GM12878 (cell line): ENCODE results near the gene TIMM22. TPM values are rescaled to one million over a fixed set of nuclear protein-coding genes. Genes with fewer than 3 reads are reported as not detected.

Source experiments
- ATAC-seq: fragments of 200-7000 bp; cut with Tn5 transposase; 3 replicates; pipeline ENCODE4 v1.9.1; 2020; ENCODE audit warnings: mild to moderate bottlenecking, moderate library complexity
- BruUV-seq: library from RNA; stranded (reverse); fragments of 400-500 nt; replicated peaks from 2 replicates; lab custom pipeline; 2021; lab: Mats Ljungman, UMichigan
- CTCF ChIA-PET: fragments of 300-600 bp; sonication (Branson Sonifier 250); formaldehyde crosslinking; extraction: SDS; loops from one replicate; lab custom pipeline; 2021; ENCODE audit warnings: inconsistent platforms; lab: Yijun Ruan, JAX
- POLR2A ChIA-PET: fragments of 350-600 bp; formaldehyde crosslinking; extraction: SDS; loops from one replicate; lab custom pipeline; 2021; ENCODE audit warnings: inconsistent platforms; lab: Charles Lee
- RAD21 ChIA-PET: fragments of 300-600 bp; sonication (Branson Sonifier 250); formaldehyde crosslinking; loops from one replicate; lab custom pipeline; 2023; ENCODE audit warnings: antibody characterized with exemption; ENCODE audit not compliant: unreplicated experiment; lab: Charles Lee
- SMC1A ChIA-PET: fragments of 300-600 bp; sonication (Branson Sonifier 250); formaldehyde crosslinking; loops from one replicate; lab custom pipeline; 2023; ENCODE audit not compliant: unreplicated experiment, uncharacterized antibody; lab: Charles Lee
- DNase-seq: peaks from one replicate; pipeline ENCODE4 v3.0.0-alpha.2; 2011; ENCODE audit warnings: low read depth, low spot score
- FAIRE-seq: peaks from 3 replicates; lab custom pipeline; 2011; peaks lifted over from hg19 to GRCh38; lab: Jason Lieb, UNC
- H2AFZ ChIP-seq: 2 replicates; pipeline ENCODE4 v1.6.0; 2011; ENCODE audit warnings: low read depth, low read length, control low read depth; ENCODE audit not compliant: control insufficient read depth
- H3K27ac ChIP-seq: 2 replicates; pipeline ENCODE4 v1.5.1; 2011; ENCODE audit warnings: control low read depth; ENCODE audit not compliant: control insufficient read depth, insufficient read depth
- H3K27me3 ChIP-seq, 2 experiments: replicated peaks in 1 of 2; 2 replicates each; pipeline versions ENCODE4 v1.6.0 to v1.6.1; 2011; ENCODE audit warnings: low read length in 1 of 2; ENCODE audit not compliant: control insufficient read depth in 2 of 2, insufficient read depth in 2 of 2
- H3K36me3 ChIP-seq, 2 experiments: 2 replicates each; pipeline ENCODE4 v1.5.1; 2011; ENCODE audit warnings: low read length in 1 of 2; ENCODE audit not compliant: control insufficient read depth in 2 of 2, insufficient read depth in 2 of 2
- H3K4me1 ChIP-seq: 2 replicates; pipeline ENCODE4 v1.6.1; 2011; ENCODE audit warnings: mild to moderate bottlenecking, low read length, moderate library complexity, mixed read lengths; ENCODE audit not compliant: control insufficient read depth, insufficient read depth
- H3K4me2 ChIP-seq: 2 replicates; pipeline ENCODE4 v1.6.0; 2011; ENCODE audit warnings: control low read depth; ENCODE audit not compliant: control insufficient read depth, insufficient read depth
- H3K4me3 ChIP-seq: fragments of 200-600 bp; sonication (generic); 2 replicates; pipeline ENCODE4 v1.5.1; 2016
- H3K79me2 ChIP-seq: 2 replicates; pipeline ENCODE4 v1.6.0; 2011; ENCODE audit warnings: low read length; ENCODE audit not compliant: control insufficient read depth, insufficient read depth
- H3K9ac ChIP-seq: 2 replicates; pipeline ENCODE4 v1.8.0; 2011; ENCODE audit warnings: low read length, control low read depth, mixed read lengths; ENCODE audit not compliant: control insufficient read depth, insufficient read depth
- H3K9me3 ChIP-seq: replicated peaks from 3 replicates; pipeline ENCODE4 v1.5.1; 2011; ENCODE audit warnings: mild to moderate bottlenecking, low read length; ENCODE audit not compliant: control insufficient read depth, insufficient read depth
- H4K20me1 ChIP-seq: 2 replicates; pipeline ENCODE4 v1.6.0; 2011; ENCODE audit not compliant: control insufficient read depth, insufficient read depth
- REST ChIP-seq: IDR thresholded peaks from 2 replicates; pipeline ENCODE4 v1.6.1; 2012; ENCODE audit warnings: mild to moderate bottlenecking, low read depth, low read length
- ZSCAN29 ChIP-seq: fragments of 450-650 bp; IDR thresholded peaks from 2 replicates; pipeline ENCODE4 v1.6.1; 2017; ENCODE audit warnings: mild to moderate bottlenecking, moderate library complexity
- WGBS: methylation state at CpG from one replicate; pipeline ENCODE4 v1.1.6; 2016; ENCODE audit warnings: low lambda C conversion rate; ENCODE audit not compliant: insufficient replicate concordance, insufficient coverage; ENCODE audit errors: missing lambda C conversion rate; 5-methylcytosine and 5-hydroxymethylcytosine counted together
- in situ Hi-C: fragments of 300-500 bp; cut with MboI; formaldehyde crosslinking; loops from 9 replicates; pipeline ENCODE4 v1.14.3; 2018; ENCODE audit warnings: mixed read lengths
- intact Hi-C: fragments of 100-400 bp; cut with micrococcal nuclease; formaldehyde crosslinking; loops from one replicate; pipeline ENCODE4 v1.14.2; 2022; ENCODE audit not compliant: unreplicated experiment
- polyA plus RNA-seq, 11 experiments: library from polyadenylated mRNA; depleted of rRNA in 4 of 11; unstranded in 6 of 11; stranded (reverse) in 5 of 11; fragments of >200 nt; fragmentation: Nextera tagmentation in 4 of 11; fragmentation: Illumina TruSeq in 1 of 11; extraction: Ambion mirVana in 4 of 11; extraction: Trizol in 1 of 11; gene quantifications; 1 replicate in 1 of 11; 2 replicates in 10 of 11; pipeline versions ENCODE4 v1.2.1 to v1.2.3, GENCODE V29; 2011 to 2016; ENCODE audit warnings: inconsistent platforms in 2 of 11, missing spikeins in 2 of 11, low read depth in 1 of 11
- total RNA-seq, 4 experiments: library from RNA; depleted of rRNA in 3 of 4; stranded (reverse); fragments of >200 nt in 3 of 4; fragmentation: Illumina TruSeq in 1 of 4; extraction: Trizol in 1 of 4; gene quantifications; 2 replicates each; pipeline versions ENCODE4 v1.2.1 to v1.2.3, GENCODE V29; 2013 to 2021

Gene TIMM22
- total and polyA plus RNA-seq, 10 of the 15 experiments (the other 5 are each of a cell fraction or from before 2014, with no cell fraction given): 4.4 to 25.0 (median 10.6) TPM

DNA sequence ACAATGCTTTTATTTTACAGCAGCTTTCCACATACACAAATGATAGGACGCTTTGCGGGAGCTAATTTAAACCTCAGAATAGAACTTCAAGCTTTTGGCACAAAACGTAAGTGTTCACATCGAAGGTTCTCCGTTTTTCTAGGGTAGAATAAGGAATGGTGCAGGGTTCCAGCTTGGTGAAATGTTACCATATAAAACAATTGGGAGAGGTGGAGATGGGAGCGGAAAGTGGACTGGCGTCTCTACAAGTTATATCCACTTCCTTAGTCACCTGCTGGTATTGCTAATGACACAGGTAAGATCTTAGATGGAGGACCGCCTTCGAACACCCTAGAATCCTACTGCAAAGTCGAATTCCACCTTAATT is 15.7 kb upstream of the TIMM22 start:
- H3K9me3 ChIP-seq: no peaks in the 10 kb centered on the region
- H3K4me2 ChIP-seq: peak overlapping the region; percentile 86
- SMC1A ChIA-PET: interaction anchor here (0.8 to 2.1 kb wide), 17 partner anchors 15 to 569 kb away, joined by 3 to 24 read pairs (median 5); partner anchors contain the start of genes GLOD4, MRM3 and TIMM22
- CTCF ChIA-PET: interaction anchor here (0.6 to 2.8 kb wide), 35 partner anchors 9 to 831 kb away, joined by 3 to 61 read pairs (median 4); partner anchors contain the start of genes GLOD4, MRM3, TIMM22 and VPS53
- intact Hi-C loops (loop anchor here (1.0 to 10.0 kb wide), 4 partner anchors 102 to 569 kb away; partner anchors contain the start of gene VPS53), in situ Hi-C loops (no loop called here)
- peak overlapping the region; percentile 50; the same call in 1 of the 2 replicates for H2AFZ ChIP-seq
- no peak overlapping the region for H3K27ac ChIP-seq
- TF ChIP-seq REST (no peak), ZSCAN29 (no peak)
- no peak for FAIRE-seq
- no peaks in the 10 kb centered on the region for H3K36me3 ChIP-seq
- no peak overlapping the region for H3K9ac ChIP-seq
- H4K20me1 ChIP-seq: no peaks in the 10 kb centered on the region
- no TSS peak for BruUV-seq
- 32% methylated on average over 10 of the region's 10 CpGs for WGBS
- peaks cover 7% of the 10 kb centered on the region; the same call in 1 of the 2 replicates for H3K4me1 ChIP-seq
- DNase-seq: no peak
- RAD21 ChIA-PET: interaction anchor here (0.9 to 2.8 kb wide), 13 partner anchors 15 to 569 kb away, joined by 3 to 32 read pairs (median 7); partner anchors contain the start of genes GLOD4, MRM3, TIMM22 and VPS53
- no peak overlapping the region for H3K4me3 ChIP-seq
- H3K27me3 ChIP-seq: peaks cover 3 to 11% of the 10 kb centered on the region in 2 experiments; a peak in 2 of 4 replicates
- POLR2A ChIA-PET: interaction anchor here (1.0 kb wide), 3 partner anchors 15 to 569 kb away, joined by 3 read pairs; partner anchors contain the start of gene TIMM22
- no peak for ATAC-seq
- H3K79me2 ChIP-seq: no peaks in the 10 kb centered on the region
